CD4-positive, alpha-beta T cell treated with Interferon alpha-2 for 1 hour (primary cell): ENCODE measurements around the gene PXMP2.
"Not testable (repeated sequence)": the region's sequence is repeated elsewhere in the genome, so short reads cannot be mapped to it uniquely, and the experiment has no call there.

Source experiments
- DNase-seq, 2 donors: peaks; one replicate each; pipeline ENCODE4 v3.0.0-alpha.2; 2020 to 2022

The PXMP2 gene

GRCh38 chr12:132660996-132661395, 26.4 kb upstream of the PXMP2 start:
- no peak for DNase-seq

- DNase-seq: no peak
Measured at GRCh38 chr12:132661972-132662371, 25.4 kb upstream of the PXMP2 start.

- DNase-seq: no peak
Measured at GRCh38 chr12:132662901-132663755, 24.3 kb upstream of the PXMP2 start.

GRCh38 chr12:132664206-132665148, 22.9 kb upstream of the PXMP2 start:
- no peak for DNase-seq

- DNase-seq: no peak
Measured at GRCh38 chr12:132665149-132665491, 22.3 kb upstream of the PXMP2 start.

GRCh38 chr12:132665794-132666193, 21.6 kb upstream of the PXMP2 start:
- DNase-seq: no peak

- no peak for DNase-seq
Measured at GRCh38 chr12:132668191-132669088, 18.9 kb upstream of the PXMP2 start.

- no peak for DNase-seq
Measured at GRCh38 chr12:132669166-132669879, 18.1 kb upstream of the PXMP2 start.

GRCh38 chr12:132672116-132672515, 15.3 kb upstream of the PXMP2 start:
- DNase-seq: no peak

GRCh38 chr12:132672678-132673077, 14.7 kb upstream of the PXMP2 start:
- DNase-seq: no peak

GRCh38 chr12:132673288-132674179, 13.9 kb upstream of the PXMP2 start:
- no peak for DNase-seq

GRCh38 chr12:132674561-132674960, 12.8 kb upstream of the PXMP2 start:
- no peak for DNase-seq

- DNase-seq: no peak
Measured at GRCh38 chr12:132675757-132676432, 11.5 kb upstream of the PXMP2 start.

- DNase-seq: no peak
Measured at GRCh38 chr12:132677492-132677891, 9.9 kb upstream of the PXMP2 start.

- no peak for DNase-seq
Measured at GRCh38 chr12:132685400-132685799, 2.0 kb upstream of the PXMP2 start.

- no peak for DNase-seq
Measured at GRCh38 chr12:132686825-132687210, 569 bp upstream of the PXMP2 start.

GRCh38 chr12:132689227-132689626, 1.8 kb downstream of the PXMP2 start:
- DNase-seq: no peak

GRCh38 chr12:132690112-132690511, 2.7 kb downstream of the PXMP2 start:
- no peak for DNase-seq

GRCh38 chr12:132692030-132692429, 4.6 kb downstream of the PXMP2 start:
- DNase-seq: not testable (repeated sequence)

GRCh38 chr12:132694888-132695287, 7.5 kb downstream of the PXMP2 start:
- not testable (repeated sequence) for DNase-seq
